Measurements from ENCODE around the gene SH3RF3. TPM values are rescaled to one million over a fixed set of nuclear protein-coding genes. Genes with fewer than 3 reads are reported as not detected.

Gene SH3RF3
- total and polyA plus RNA-seq, 2 of the 13 experiments (the other 11 are each of a cell fraction or from before 2014, with no cell fraction given) = 0.04 TPM; not detected in 1

DNA sequence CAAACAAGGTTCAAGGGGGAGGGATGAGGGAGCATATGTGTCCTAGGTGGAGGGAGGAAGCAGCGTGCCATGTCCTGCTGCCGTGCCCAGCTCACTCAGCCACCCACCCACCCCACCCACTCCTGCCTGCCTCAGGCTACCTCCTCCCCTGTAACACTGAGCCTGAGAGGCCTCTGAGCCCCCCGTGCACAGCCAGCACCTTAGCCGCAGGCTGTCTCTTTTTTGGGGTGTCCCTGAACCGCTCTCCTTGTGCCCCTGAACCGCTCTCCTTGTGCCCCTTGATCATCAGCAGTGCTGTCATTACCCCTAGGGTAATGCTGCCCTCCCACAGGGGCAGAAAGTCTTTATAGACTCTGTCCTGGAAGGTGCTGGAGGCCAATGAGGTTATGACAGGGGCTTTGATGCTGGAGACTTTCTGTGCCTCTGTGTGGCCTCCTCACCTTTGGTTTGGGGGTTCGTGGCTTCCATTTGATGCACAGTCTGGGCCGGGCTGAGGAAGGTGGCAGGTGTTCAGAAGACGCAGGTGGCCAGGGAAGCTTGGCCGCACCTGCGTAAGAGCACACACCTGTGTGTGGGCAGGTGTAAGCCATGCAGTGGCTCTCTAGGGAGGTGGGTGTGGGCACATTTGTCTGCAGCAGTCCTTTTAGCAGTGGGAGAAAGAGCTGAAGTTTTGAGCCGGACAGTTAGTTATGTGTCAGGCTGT, 344.8 kb downstream of the SH3RF3 start:
- DNase-seq (ENCODE audit: low spot score) (no peak), ATAC-seq (no peak), FAIRE-seq (no peak)
- whole genome bisulfite sequencing (ENCODE audit: low lambda C conversion rate) = 63% methylated on average over 12 of the region's 12 CpGs
- Histone ChIP-seq H4K20me1 (ENCODE audit: insufficient read depth, low read length) (peaks cover 3% of the 10 kb centered on the region; the same call in 1 of the 2 replicates), H3K27me3 (ENCODE audit: control insufficient read depth in 1 of 2, insufficient read depth in 2 of 2, low read length in 2 of 2) (peaks cover 2 to 14% of the 10 kb centered on the region in 2 experiments; a peak in 2 of 5 replicates), H3K9me3 (ENCODE audit: low read length) (no peaks in the 10 kb centered on the region), H3K9ac (ENCODE audit: insufficient read depth, low read depth, low read length) (no peak overlapping the region), H3K4me2 (ENCODE audit: low read depth, low read length) (no peak overlapping the region), H3K79me2 (ENCODE audit: insufficient read depth, low read length) (no peaks in the 10 kb centered on the region), H3K4me3 (replicated peaks in 1 of 3; ENCODE audit: insufficient read depth in 1 of 3, low read depth in 2 of 3, low read length in 3 of 3) (no peak overlapping the region), H3K27ac (ENCODE audit: extremely low read length, insufficient read depth, low read length) (no peak overlapping the region), H3K36me3 (replicated peaks in 1 of 2; ENCODE audit: control insufficient read depth in 1 of 2, insufficient read depth in 2 of 2, low read length in 2 of 2) (no peaks in the 10 kb centered on the region), H3K4me1 (ENCODE audit: insufficient read depth, low read length) (no peaks in the 10 kb centered on the region), H2AFZ (ENCODE audit: low read length) (no peak overlapping the region)
- TF ChIP-seq ZFP36L1 (CRISPR knock-in tag; IDR thresholded peaks at IDR 0.05) = no peak
- no peak for TF ChIP-seq NR2F6 (IDR thresholded peaks at IDR 0.05)
- TF ChIP-seq NR2F6 (CRISPR knock-in tag; IDR thresholded peaks at IDR 0.05) = no peak
- no peak for TF ChIP-seq ZNF883 (CRISPR knock-in tag; IDR thresholded peaks at IDR 0.05; ENCODE audit: not compliant biosample characterization)
- TF ChIP-seq, protein P1, sequence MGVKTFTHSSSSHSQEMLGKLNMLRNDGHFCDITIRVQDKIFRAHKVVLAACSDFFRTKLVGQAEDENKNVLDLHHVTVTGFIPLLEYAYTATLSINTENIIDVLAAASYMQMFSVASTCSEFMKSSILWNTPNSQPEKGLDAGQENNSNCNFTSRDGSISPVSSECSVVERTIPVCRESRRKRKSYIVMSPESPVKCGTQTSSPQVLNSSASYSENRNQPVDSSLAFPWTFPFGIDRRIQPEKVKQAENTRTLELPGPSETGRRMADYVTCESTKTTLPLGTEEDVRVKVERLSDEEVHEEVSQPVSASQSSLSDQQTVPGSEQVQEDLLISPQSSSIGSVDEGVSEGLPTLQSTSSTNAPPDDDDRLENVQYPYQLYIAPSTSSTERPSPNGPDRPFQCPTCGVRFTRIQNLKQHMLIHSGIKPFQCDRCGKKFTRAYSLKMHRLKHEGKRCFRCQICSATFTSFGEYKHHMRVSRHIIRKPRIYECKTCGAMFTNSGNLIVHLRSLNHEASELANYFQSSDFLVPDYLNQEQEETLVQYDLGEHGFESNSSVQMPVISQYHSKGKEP (CRISPR knock-in tag; IDR thresholded peaks at IDR 0.05) = no peak
- BruUV-seq (replicated peaks) = no TSS peak
- intact Hi-C loops (cut with micrococcal nuclease; ENCODE audit: unreplicated experiment) (no loop called here), in situ Hi-C loops (cut with HindIII; ENCODE audit: extremely low pct_ligation_motif_present, low pct_unique_long_range_greater_than_20kb) (no loop called here)
- ChIA-PET CTCF (ENCODE audit: low intra/inter-chr PET ratio, low total read pairs) (no interaction called here), POLR2A (no interaction called here)

DNA sequence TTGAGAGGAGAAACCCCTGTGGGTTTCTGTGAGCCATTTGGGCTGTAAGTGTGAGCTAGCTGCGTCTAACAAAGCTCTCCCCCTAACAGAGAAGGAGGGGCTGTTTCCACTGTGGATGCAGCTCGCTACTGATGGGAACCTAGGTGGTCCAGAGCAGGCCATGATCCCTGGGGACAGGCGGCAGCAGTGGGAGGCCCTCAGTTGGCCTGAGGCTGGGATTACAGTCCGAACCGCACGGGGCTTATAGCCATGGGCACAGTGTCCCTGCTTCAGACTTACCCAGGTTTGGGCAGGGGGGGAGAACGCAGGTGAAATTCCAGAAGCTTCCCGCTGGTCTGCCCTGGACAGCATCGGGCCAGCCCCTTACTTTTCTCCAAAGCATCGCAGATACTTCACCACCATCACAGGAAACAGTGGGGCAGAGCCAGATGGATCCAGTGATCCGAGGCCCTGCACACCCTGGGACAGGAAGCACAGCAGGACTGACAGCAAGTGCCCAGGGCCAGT, 345.4 kb downstream of the SH3RF3 start:
- intact Hi-C loops (cut with micrococcal nuclease; ENCODE audit: unreplicated experiment) = no loop called here
- H3K79me2 ChIP-seq (ENCODE audit: insufficient read depth, low read length) = no peaks in the 10 kb centered on the region
- DNase-seq (ENCODE audit: low spot score) = no peak
- H3K9me3 ChIP-seq (ENCODE audit: low read length) = no peaks in the 10 kb centered on the region
- FAIRE-seq = no peak
- no peak for ATAC-seq
- peaks cover under 1 to 9% of the 10 kb centered on the region in 2 experiments; a peak in 1 of 5 replicates for H3K27me3 ChIP-seq (ENCODE audit: control insufficient read depth in 1 of 2, insufficient read depth in 2 of 2, low read length in 2 of 2)
- in situ Hi-C loops (cut with HindIII; ENCODE audit: extremely low pct_ligation_motif_present, low pct_unique_long_range_greater_than_20kb) = no loop called here
- H3K36me3 ChIP-seq (replicated peaks in 1 of 2; ENCODE audit: control insufficient read depth in 1 of 2, insufficient read depth in 2 of 2, low read length in 2 of 2) = no peaks in the 10 kb centered on the region
- CTCF ChIA-PET (ENCODE audit: low intra/inter-chr PET ratio, low total read pairs) = no interaction called here
- no peak overlapping the region for H3K4me3 ChIP-seq (replicated peaks in 1 of 3; ENCODE audit: insufficient read depth in 1 of 3, low read depth in 2 of 3, low read length in 3 of 3)
- POLR2A ChIA-PET = no interaction called here
- H4K20me1 ChIP-seq (ENCODE audit: insufficient read depth, low read length) = peaks cover 3% of the 10 kb centered on the region; the same call in 1 of the 2 replicates
- H3K4me2 ChIP-seq (ENCODE audit: low read depth, low read length) = no peak overlapping the region
- no peak overlapping the region for H2AFZ ChIP-seq (ENCODE audit: low read length)
- no peak overlapping the region for H3K27ac ChIP-seq (ENCODE audit: extremely low read length, insufficient read depth, low read length)
- H3K9ac ChIP-seq (ENCODE audit: insufficient read depth, low read depth, low read length) = no peak overlapping the region
- H3K4me1 ChIP-seq (ENCODE audit: insufficient read depth, low read length) = no peaks in the 10 kb centered on the region
- no TSS peak for BruUV-seq (replicated peaks)
- 41% methylated on average over 11 of the region's 11 CpGs for WGBS (ENCODE audit: low lambda C conversion rate)
- TF ChIP-seq ZKSCAN5 (CRISPR knock-in tag; IDR thresholded peaks at IDR 0.05) (no peak), ZNF644 (CRISPR knock-in tag; IDR thresholded peaks at IDR 0.05; ENCODE audit: low read depth) (no peak), ZNF501 (CRISPR knock-in tag; IDR thresholded peaks at IDR 0.05) (no peak), JARID2 (CRISPR knock-in tag; IDR thresholded peaks at IDR 0.05; ENCODE audit: insufficient replicate concordance) (no peak), NFATC3 (CRISPR knock-in tag; IDR thresholded peaks at IDR 0.05) (no peak), NPAS2 (CRISPR knock-in tag; IDR thresholded peaks at IDR 0.05; ENCODE audit: borderline replicate concordance) (no peak), SMARCC2 (IDR thresholded peaks at IDR 0.05) (no peak)
- TF ChIP-seq, protein P2, sequence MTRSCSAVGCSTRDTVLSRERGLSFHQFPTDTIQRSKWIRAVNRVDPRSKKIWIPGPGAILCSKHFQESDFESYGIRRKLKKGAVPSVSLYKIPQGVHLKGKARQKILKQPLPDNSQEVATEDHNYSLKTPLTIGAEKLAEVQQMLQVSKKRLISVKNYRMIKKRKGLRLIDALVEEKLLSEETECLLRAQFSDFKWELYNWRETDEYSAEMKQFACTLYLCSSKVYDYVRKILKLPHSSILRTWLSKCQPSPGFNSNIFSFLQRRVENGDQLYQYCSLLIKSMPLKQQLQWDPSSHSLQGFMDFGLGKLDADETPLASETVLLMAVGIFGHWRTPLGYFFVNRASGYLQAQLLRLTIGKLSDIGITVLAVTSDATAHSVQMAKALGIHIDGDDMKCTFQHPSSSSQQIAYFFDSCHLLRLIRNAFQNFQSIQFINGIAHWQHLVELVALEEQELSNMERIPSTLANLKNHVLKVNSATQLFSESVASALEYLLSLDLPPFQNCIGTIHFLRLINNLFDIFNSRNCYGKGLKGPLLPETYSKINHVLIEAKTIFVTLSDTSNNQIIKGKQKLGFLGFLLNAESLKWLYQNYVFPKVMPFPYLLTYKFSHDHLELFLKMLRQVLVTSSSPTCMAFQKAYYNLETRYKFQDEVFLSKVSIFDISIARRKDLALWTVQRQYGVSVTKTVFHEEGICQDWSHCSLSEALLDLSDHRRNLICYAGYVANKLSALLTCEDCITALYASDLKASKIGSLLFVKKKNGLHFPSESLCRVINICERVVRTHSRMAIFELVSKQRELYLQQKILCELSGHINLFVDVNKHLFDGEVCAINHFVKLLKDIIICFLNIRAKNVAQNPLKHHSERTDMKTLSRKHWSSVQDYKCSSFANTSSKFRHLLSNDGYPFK (CRISPR knock-in tag; IDR thresholded peaks at IDR 0.05; ENCODE audit: borderline replicate concordance) = no peak
